ENCODE measurements around the gene NSL1.
"Not testable (repeated sequence)": the region's sequence is repeated elsewhere in the genome, so short reads cannot be mapped to it uniquely, and the experiment has no call there.

Gene NSL1

DNA sequence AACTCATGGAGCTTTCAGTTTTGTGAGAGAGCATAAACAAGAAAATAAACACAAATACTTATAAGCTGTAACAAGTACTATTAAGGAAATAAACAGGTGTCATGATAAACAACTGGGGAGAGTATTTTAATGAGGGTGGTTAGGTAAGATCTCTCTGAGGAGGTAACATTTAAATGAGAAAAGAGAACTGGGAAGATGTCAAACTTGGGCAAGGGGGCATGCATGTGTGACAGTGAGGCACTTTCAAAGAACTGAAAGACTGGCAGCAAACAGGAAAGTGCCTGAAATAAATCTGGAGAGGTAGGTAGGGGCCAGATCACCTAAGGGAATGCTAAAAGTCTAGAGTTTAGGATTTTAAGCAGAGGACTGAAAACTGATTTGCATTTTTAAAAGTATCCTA is 37.8 kb downstream of the NSL1 start:
- in situ Hi-C loops (cut with MboI; ENCODE audit: low sequenced_read_pairs), result loop anchor here (25.0 kb wide), 1 partner anchor 291 kb away; no protein-coding TSS in a partner anchor

GRCh38 chr1:212752934-212753497 is 38.6 kb downstream of the NSL1 start:
- in situ Hi-C loops (cut with MboI; ENCODE audit: low sequenced_read_pairs), result loop anchor here (25.0 kb wide), 1 partner anchor 291 kb away; no protein-coding TSS in a partner anchor

DNA sequence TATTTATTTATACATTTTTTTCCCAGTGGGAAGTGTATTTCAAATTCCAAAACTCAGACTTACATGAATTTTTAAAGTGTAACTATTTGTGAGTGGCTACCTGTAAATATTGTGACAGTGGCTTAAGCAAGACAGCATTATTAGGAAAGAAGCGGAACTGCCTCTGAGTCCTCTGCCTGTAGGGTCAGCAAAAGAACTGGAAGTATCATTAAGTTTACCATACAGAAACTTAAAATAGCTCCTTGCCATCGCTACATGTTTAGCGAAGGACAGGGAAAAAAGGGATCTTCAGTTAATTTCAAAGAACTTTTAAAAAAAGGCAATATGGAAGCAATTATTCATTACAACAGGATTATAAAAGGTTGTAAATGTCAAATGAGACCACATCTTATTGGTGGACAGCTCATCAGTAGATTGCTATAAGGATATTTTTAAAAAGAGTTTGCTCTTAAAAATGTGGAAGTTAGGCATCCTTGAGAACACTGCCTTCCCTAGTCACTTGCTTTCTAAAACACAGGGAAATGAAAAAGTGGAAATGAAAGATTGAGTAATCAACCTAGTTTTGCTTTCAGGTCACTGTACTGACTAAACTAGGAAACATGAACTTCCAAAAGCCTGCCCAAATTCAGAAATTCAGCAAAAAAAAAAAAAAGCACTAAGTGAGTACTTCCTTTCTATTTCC is 39.2 kb downstream of the NSL1 start:
- in situ Hi-C loops (cut with MboI; ENCODE audit: low sequenced_read_pairs), result loop anchor here (25.0 kb wide), 1 partner anchor 290 kb away; no protein-coding TSS in a partner anchor

DNA sequence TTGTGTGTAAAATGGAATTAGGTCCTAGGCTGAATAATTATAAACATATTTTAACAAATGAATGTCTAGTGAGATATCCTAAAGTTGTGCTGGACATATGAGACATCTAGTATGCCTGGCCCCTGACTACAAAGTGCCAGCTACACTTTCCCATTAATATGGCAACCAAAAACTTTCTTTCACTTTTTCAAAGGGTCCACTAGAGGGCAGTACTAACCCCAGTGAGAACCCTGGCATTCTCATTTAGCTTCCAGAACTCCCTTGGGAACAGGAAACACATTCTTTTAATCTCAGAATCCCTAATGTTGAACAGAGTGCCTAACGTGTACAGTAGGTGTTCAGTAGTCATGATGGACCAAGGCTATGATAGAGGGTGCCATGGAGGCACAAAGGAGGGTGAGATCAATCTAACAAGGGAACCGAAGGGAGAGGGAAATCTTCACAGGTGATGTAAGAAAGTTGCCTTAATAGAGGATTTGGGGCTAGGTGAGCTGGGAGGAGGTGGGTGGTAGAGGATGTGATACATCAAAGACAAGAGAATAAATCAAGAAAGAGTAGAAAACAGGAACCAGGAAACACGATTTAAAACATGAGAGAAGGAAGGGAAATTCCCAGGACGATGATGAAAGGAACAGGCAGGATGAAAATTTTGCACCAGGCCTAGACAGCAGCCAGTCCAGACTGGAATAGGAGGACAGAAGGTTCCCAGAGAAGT is 41.6 kb downstream of the NSL1 start:
- in situ Hi-C loops (cut with MboI; ENCODE audit: low sequenced_read_pairs), result loop anchor here (25.0 kb wide), 1 partner anchor 288 kb away; no protein-coding TSS in a partner anchor

- in situ Hi-C loops (cut with MboI; ENCODE audit: low sequenced_read_pairs), result no loop called here
Measured at GRCh38 chr1:212746546-212746945, 45.0 kb downstream of the NSL1 start.

DNA sequence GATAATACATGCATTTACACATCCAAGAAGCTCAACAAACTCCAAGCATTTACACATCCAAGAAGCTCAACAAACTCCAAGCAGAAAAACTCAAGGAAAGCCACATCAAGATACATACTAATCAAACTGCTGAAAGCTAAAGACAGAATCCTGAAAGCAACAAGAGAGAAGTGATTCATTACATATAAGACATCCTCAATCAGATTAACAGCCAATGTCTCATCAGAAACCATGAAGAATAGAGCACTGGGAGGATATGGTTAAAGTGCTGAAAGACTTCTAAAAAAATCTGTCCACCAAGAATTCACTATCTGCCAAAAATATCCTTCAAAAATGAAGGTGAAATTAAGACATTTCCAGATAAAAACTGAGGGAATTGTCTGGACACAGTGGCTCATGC is 46.3 kb downstream of the NSL1 start:
- in situ Hi-C loops (cut with MboI; ENCODE audit: low sequenced_read_pairs), result no loop called here

- in situ Hi-C loops (cut with MboI; ENCODE audit: low sequenced_read_pairs), result no loop called here
Measured at GRCh38 chr1:212743901-212744475, 47.6 kb downstream of the NSL1 start.

DNA sequence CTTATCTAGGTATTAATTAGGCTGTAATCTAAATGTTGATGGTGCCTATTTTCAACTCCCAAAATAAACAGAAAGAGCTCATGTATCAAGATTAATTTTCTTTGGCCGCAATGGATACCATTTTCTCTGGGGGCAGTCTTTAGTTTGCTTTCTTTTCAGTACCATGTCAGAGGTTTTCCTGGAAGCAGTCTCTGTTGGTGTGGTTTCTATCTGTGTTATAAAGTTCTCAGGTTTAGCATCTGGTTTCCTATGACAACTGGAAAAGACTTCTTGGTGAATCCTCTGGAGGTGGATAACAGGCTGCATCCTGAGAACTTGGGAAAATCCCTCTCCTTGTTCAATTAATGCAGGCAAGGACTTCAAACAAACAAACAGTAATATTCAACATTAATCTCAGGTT is 53.2 kb downstream of the NSL1 start:
- in situ Hi-C loops (cut with MboI; ENCODE audit: low sequenced_read_pairs), result no loop called here

DNA sequence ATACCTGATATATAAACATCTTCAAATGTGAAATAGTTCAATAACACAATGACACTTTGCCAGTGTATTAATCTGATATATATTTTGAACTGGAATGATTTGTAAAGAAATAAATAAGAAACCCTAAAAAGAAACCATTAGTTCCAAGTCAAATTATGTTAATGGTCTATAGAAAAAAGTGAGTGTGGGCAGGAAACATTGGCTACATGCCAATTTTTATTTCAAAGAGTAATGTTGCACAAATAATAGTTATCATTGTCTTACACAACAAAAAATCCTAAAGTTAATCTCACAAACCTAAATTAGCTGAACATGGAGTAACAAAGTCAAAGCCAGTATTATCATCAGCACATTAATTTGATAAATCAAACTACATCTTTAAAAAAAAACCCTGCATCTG is 54.0 kb downstream of the NSL1 start:
- in situ Hi-C loops (cut with MboI; ENCODE audit: low sequenced_read_pairs), result no loop called here

- in situ Hi-C loops (cut with MboI; ENCODE audit: low sequenced_read_pairs), result no loop called here
Measured at GRCh38 chr1:212733109-212733508, 58.5 kb downstream of the NSL1 start.

DNA sequence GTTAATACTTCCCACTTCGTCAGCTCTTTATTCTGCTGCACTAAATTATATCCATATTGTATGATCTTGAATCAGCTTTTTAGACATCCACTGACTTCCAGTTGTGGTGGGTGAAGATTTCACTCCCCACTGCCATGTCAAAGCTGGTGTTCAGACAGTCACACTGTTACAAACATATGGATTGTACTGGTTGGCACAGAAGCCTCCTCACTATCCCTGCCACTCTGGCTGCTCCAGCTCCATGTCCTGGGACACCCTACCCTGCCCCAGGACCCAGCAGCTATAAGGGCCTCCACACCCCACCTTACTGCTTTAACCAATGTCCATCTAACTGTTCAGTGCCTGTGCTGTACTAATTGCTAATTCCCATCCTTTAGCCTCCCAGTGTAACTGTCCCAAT is 59.9 kb downstream of the NSL1 start:
- in situ Hi-C loops (cut with MboI; ENCODE audit: low sequenced_read_pairs), result no loop called here

DNA sequence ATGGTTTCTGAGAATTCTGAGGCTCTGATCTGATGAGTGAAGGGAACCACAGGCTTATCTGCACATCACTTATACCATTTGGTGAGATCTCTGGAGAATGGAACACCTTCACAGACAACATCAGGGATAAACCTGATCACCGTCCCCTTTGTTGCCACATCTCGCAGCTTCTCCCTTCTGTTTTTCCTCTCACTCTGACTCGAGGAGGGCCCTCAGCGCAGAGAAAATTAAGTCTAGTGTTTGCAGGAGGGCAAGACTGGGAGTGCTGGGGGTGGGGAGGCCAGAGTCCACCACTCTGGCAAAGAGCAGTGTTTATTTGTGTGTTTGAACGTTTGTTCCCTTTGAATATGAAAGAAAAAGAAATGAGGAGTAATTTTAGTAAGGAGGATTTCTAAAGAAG is 63.0 kb downstream of the NSL1 start:
- in situ Hi-C loops (cut with MboI; ENCODE audit: low sequenced_read_pairs), result no loop called here

DNA sequence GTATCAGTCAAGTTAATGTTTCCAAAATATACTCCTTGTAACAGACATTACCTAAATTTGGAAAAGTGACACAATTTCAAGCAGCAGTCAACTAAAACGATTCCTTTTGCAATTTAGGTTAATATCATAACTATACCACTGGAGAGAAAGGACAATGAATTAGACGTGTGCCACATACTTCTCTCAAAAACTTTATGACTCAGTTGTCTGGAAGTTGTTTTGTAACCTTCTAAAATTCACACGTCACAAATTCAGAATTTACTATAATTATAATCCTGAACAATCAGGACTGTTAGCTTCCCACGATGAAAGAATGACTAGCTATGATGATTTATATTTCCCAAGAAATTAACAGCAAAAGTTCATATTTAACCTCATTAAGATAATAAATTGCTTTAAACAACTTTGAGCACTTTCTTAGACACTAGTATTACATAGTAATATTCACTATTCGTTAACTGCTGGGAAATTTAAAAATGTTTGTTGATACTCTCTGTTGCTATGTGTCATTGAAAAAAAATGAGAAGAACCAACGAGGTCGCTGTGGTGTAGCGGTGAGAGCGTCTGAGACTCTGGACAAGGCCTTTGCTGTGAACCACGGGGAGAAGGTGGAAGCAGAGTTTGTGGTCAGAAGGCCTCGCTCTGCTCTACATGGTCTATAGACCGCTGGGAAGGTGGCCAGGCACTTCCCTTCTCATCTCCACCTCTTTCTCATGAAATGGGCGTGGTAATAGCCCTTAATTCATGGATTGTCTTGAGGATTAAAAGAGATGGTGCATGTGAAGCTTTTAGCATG is 64.0 kb downstream of the NSL1 start:
- in situ Hi-C loops (cut with MboI; ENCODE audit: low sequenced_read_pairs), result no loop called here

- in situ Hi-C loops (cut with MboI; ENCODE audit: low sequenced_read_pairs), result not testable (repeated sequence)
Measured at GRCh38 chr1:212724679-212725078, 66.9 kb downstream of the NSL1 start.

GRCh38 chr1:212722270-212722957 is 69.2 kb downstream of the NSL1 start:
- in situ Hi-C loops (cut with MboI; ENCODE audit: low sequenced_read_pairs), result no loop called here

DNA sequence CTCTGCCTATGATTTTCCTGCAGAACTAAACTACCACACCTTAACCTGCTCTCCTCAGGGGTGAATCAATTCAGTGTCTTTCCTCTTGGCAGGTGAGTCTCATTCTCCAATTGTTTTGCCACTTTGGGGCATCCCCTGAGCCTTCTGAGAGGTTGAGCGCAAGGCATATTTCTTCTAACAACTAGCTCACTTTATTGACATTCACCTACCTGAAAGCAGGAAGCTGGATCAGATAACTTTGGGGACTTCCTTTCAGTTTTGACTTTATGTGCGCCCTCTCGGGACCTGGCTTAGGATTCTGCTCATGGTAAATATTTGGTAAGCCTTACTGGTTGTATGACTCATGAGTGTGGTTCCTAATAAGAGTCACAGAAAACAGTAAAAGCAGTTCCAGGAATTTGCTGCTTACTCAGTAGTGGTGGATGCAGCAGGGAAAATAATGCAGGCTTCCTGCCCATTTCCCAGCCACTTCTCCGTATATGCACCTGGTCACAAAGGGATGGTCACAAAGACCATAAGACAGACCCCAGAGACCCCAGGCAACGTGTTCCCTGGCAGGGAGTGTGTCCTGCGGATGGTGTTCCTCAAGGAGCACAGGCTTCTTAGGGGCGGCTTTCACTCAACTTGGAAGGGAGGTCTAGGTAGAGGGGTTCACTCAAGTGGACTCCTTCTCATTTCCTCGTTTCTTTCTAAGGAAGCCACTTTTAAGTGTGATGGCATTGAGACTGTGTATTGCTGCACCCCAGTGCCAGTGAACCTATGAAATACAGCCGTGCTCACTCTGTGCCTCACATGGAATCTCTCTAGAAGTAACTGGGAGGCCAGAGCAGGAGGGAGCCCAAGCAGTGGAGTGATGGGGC is 70.0 kb downstream of the NSL1 start:
- in situ Hi-C loops (cut with MboI; ENCODE audit: low sequenced_read_pairs), result no loop called here

DNA sequence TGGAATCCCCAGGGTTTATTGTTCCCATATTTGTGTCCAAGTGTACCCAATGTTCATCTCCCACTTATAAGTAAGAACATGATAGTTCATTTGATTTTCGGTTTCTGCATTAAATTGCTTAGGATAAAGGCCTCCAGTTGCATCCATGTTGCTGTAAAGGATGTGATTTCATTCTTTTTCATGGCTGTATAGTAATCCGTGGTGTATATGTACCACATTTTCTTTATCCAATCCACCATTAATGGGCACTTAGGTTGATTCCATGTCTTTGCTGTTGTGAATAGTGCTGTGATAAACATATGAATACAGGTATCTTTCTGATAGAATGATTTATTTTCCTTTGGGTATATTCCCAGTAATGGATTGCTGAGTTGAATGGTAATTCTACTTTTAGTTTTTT is 71.9 kb downstream of the NSL1 start:
- in situ Hi-C loops (cut with MboI; ENCODE audit: low sequenced_read_pairs), result no loop called here

GRCh38 chr1:212718499-212718898 is 73.1 kb downstream of the NSL1 start:
- in situ Hi-C loops (cut with MboI; ENCODE audit: low sequenced_read_pairs), result no loop called here

DNA sequence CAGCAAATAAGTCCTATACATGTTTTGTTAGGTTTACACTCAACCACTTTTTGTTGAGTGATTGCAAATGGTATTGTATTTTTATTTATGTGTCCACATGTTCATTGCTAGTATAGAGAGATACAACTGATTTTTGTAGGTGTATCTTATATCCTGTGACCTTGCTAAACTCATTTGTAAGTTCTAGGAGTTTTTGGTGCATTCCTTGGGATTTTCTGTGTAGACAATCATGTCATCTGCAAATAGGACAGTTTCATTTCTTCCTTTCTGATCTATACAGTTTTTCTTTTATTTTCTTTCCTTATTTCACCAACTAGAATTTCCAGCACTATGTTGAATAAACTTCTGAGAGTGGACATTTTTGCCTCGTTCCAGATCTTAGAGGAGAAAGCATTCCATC is 75.4 kb downstream of the NSL1 start:
- in situ Hi-C loops (cut with MboI; ENCODE audit: low sequenced_read_pairs), result no loop called here

All from HL-60/S4 (cell line).